Kidney (tissue), 14 donors: ENCODE measurements around the gene VOPP1. TPM values are rescaled to one million over a fixed set of nuclear protein-coding genes. Genes with fewer than 3 reads are reported as not detected.

ENCODE experiments used
- DNase-seq, 5 donors: peaks; one replicate each; pipeline ENCODE4 v3.0.0-alpha.2; 2013 to 2020
- FAIRE-seq: peaks from 2 replicates; lab custom pipeline; 2012; peaks lifted over from hg19 to GRCh38; lab: Jason Lieb, UNC
- H3K27ac ChIP-seq, 2 donors: one replicate each; pipeline ENCODE4 v1.7.0; 2013; ENCODE audit warnings: low read depth in 2 of 2, low read length in 2 of 2, inconsistent platforms in 1 of 2
- H3K27me3 ChIP-seq: one replicate; pipeline ENCODE4 v1.7.1; 2013; ENCODE audit warnings: low read length, inconsistent platforms; ENCODE audit not compliant: control insufficient read depth, insufficient read depth
- H3K36me3 ChIP-seq, 3 donors: one replicate each; pipeline versions ENCODE4 v1.7.0 to v1.7.1; 2013; ENCODE audit warnings: low read length in 3 of 3, control low read depth in 1 of 3, inconsistent platforms in 1 of 3; ENCODE audit not compliant: insufficient read depth in 3 of 3, control insufficient read depth in 2 of 3
- H3K4me1 ChIP-seq, 3 donors: one replicate each; pipeline versions ENCODE4 v1.7.0 to v1.7.1; 2013; ENCODE audit warnings: low read length in 3 of 3, inconsistent platforms in 1 of 3, low read depth in 1 of 3; ENCODE audit not compliant: control insufficient read depth in 2 of 3, insufficient read depth in 2 of 3
- H3K4me3 ChIP-seq, 3 donors: one replicate each; pipeline versions ENCODE4 v1.7.0 to v1.8.1; 2013; ENCODE audit warnings: low read length in 3 of 3, control low read depth in 1 of 3, inconsistent platforms in 1 of 3
- H3K9ac ChIP-seq, 3 donors: one replicate each; pipeline versions ENCODE4 v1.7.0 to v1.7.1; 2013; ENCODE audit warnings: low read length in 3 of 3, control low read depth in 1 of 3, inconsistent platforms in 1 of 3
- H3K9me3 ChIP-seq, 3 donors: one replicate each; pipeline versions ENCODE4 v1.7.0 to v1.7.1; 2013; ENCODE audit warnings: low read length in 3 of 3, control low read depth in 1 of 3, inconsistent platforms in 1 of 3; ENCODE audit not compliant: control insufficient read depth in 2 of 3, insufficient read depth in 1 of 3
- CTCF ChIP-seq: IDR thresholded peaks from 3 replicates; pipeline ENCODE4 v1.5.1; 2012; ENCODE audit warnings: mild to moderate bottlenecking, moderate library complexity, borderline replicate concordance; ENCODE audit not compliant: insufficient read depth; ENCODE audit errors: extremely low read depth
- intact Hi-C: fragments of 100-400 bp; cut with DNase I; formaldehyde crosslinking; loops from one replicate; pipeline ENCODE4 v1.11.1; 2022
- polyA plus RNA-seq: library from polyadenylated mRNA; stranded (reverse); fragments of 350-450 nt; fragmentation: Illumina TruSeq; extraction: RNeasy Lipid Tissue Mini Kit (QIAGEN cat#74804); gene quantifications from one replicate; pipeline ENCODE4 v1.2.3, GENCODE V29; 2014; ENCODE audit warnings: low read depth, low replicate concordance; ENCODE audit not compliant: insufficient read depth
- total RNA-seq: library from RNA; stranded (reverse); fragmentation: NEBNext Ultra II Directional; extraction: Animal tissue kit (Norgen Biotek cat#: 25700); gene quantifications from one replicate; pipeline ENCODE4 v1.2.1, GENCODE V29; 2021
- donor health status: control.
- donor health status: control.
- donor health status: control.
- donor health status: control.
- donor health status: control.
- donor health status: DM: yes; HTN: yes; CAD: no.
- donor health status: Normal renal cell carcinoma (clear cell type).

Gene VOPP1
- total and polyA plus RNA-seq, 2 donors from 2014 or later = 47.3 to 98.7 TPM

- H3K27me3 ChIP-seq = no peaks in the 10 kb centered on the region
- no peak overlapping the region for H3K9ac ChIP-seq
- H3K4me1 ChIP-seq = no peaks in the 10 kb centered on the region
- H3K4me3 ChIP-seq = no peak overlapping the region
- H3K9me3 ChIP-seq = peaks cover 0 to 6% (median 0%) of the 10 kb centered on the region in 3 donors
- DNase-seq = no peak
- H3K27ac ChIP-seq = no peak overlapping the region
- FAIRE-seq = no peak
- peaks cover 0 to 5% (median 4%) of the 10 kb centered on the region in 3 donors for H3K36me3 ChIP-seq
- intact Hi-C loops = no loop called here
- no peak for TF ChIP-seq CTCF
Measured at GRCh38 chr7:55463686-55464262, 108.5 kb downstream of the VOPP1 start.

GRCh38 chr7:55458351-55458750 is 114.0 kb downstream of the VOPP1 start:
- peaks cover 0 to 2% (median 0%) of the 10 kb centered on the region in 3 donors for H3K36me3 ChIP-seq
- no peak overlapping the region for H3K9ac ChIP-seq
- no peaks in the 10 kb centered on the region for H3K27me3 ChIP-seq
- no peak for TF ChIP-seq CTCF
- no peak overlapping the region for H3K27ac ChIP-seq
- intact Hi-C loops = no loop called here
- H3K4me3 ChIP-seq = no peak overlapping the region
- FAIRE-seq (no peak), DNase-seq (no peak)
- peaks cover 0 to 6% (median 0%) of the 10 kb centered on the region in 3 donors for H3K9me3 ChIP-seq
- H3K4me1 ChIP-seq = no peaks in the 10 kb centered on the region

GRCh38 chr7:55457801-55458200 is 114.5 kb downstream of the VOPP1 start:
- Histone ChIP-seq H3K4me3 (no peak overlapping the region), H3K27ac (no peak overlapping the region), H3K9me3 (peaks cover 0 to 6% (median 0%) of the 10 kb centered on the region in 3 donors), H3K36me3 (no peaks in the 10 kb centered on the region), H3K27me3 (no peaks in the 10 kb centered on the region), H3K4me1 (no peaks in the 10 kb centered on the region), H3K9ac (no peak overlapping the region)
- intact Hi-C loops = no loop called here
- FAIRE-seq (no peak), DNase-seq (no peak)
- no peak for TF ChIP-seq CTCF

GRCh38 chr7:55452971-55453370 is 119.3 kb downstream of the VOPP1 start:
- H3K9ac ChIP-seq = no peak overlapping the region
- FAIRE-seq = no peak
- no peaks in the 10 kb centered on the region for H3K4me1 ChIP-seq
- DNase-seq = no peak
- H3K9me3 ChIP-seq = no peaks in the 10 kb centered on the region
- no peak overlapping the region for H3K4me3 ChIP-seq
- H3K27ac ChIP-seq = no peak overlapping the region
- H3K36me3 ChIP-seq = no peaks in the 10 kb centered on the region
- TF ChIP-seq CTCF = no peak
- intact Hi-C loops = no loop called here
- H3K27me3 ChIP-seq = no peaks in the 10 kb centered on the region
